KMS-11 (cell line): ENCODE data around the gene TMEM72.

Experiments
- H2AFZ ChIP-seq: fragments of 200-600 bp; sonication (generic); 2 replicates; pipeline ENCODE4 v1.6.1; 2016; ENCODE audit warnings: antibody characterized with exemption, mixed run types, low read depth
- H3K27ac ChIP-seq: fragments of 200-600 bp; sonication (generic); 2 replicates; pipeline ENCODE4 v1.6.1; 2016; ENCODE audit warnings: mild to moderate bottlenecking, mixed run types
- H3K27me3 ChIP-seq: fragments of 200-600 bp; sonication (generic); 2 replicates; pipeline ENCODE4 v1.6.1; 2017; ENCODE audit warnings: mild to moderate bottlenecking, low read depth, mixed run types, moderate library complexity; ENCODE audit not compliant: insufficient read depth
- H3K36me3 ChIP-seq: fragments of 200-600 bp; sonication (generic); 2 replicates; pipeline ENCODE4 v1.6.1; 2017; ENCODE audit warnings: mild to moderate bottlenecking, mixed run types; ENCODE audit not compliant: insufficient read depth
- H3K4me1 ChIP-seq: fragments of 200-600 bp; sonication (generic); 2 replicates; pipeline ENCODE4 v1.6.1; 2016; ENCODE audit warnings: mild to moderate bottlenecking, low read depth, mixed run types; ENCODE audit not compliant: poor library complexity, severe bottlenecking
- H3K4me2 ChIP-seq: fragments of 200-600 bp; sonication (generic); 2 replicates; pipeline ENCODE4 v1.7.0; 2016; ENCODE audit warnings: mild to moderate bottlenecking, mixed run types
- H3K4me3 ChIP-seq: fragments of 200-600 bp; sonication (generic); IDR thresholded peaks from 2 replicates; pipeline ENCODE4 v1.6.1; 2017; ENCODE audit warnings: low read depth, low read length, mixed read lengths; ENCODE audit not compliant: insufficient read depth
- H3K79me2 ChIP-seq: fragments of 200-600 bp; sonication (generic); 2 replicates; pipeline ENCODE4 v1.6.1; 2016; ENCODE audit warnings: low read depth, mixed run types; ENCODE audit not compliant: insufficient read depth
- H3K9ac ChIP-seq: fragments of 200-600 bp; sonication (generic); 2 replicates; pipeline ENCODE4 v1.6.1; 2016; ENCODE audit warnings: mild to moderate bottlenecking, mixed run types
- H4K20me1 ChIP-seq: fragments of 200-600 bp; sonication (generic); 2 replicates; pipeline ENCODE4 v1.6.1; 2016; ENCODE audit warnings: mild to moderate bottlenecking, mixed run types; ENCODE audit not compliant: insufficient read depth
- CTCF ChIP-seq: fragments of 200-600 bp; sonication (generic); conservative IDR thresholded peaks from 2 replicates; pipeline ENCODE4 v1.6.1; 2017; ENCODE audit warnings: low read depth, mild to moderate bottlenecking, antibody characterized with exemption, low read length, moderate library complexity, mixed read lengths

TMEM72 gene

GRCh38 chr10:44925811-44926750, 14.9 kb downstream of the TMEM72 start:
- H3K9ac ChIP-seq: no peak overlapping the region
- H3K4me1 ChIP-seq: peaks cover 43% of the 10 kb centered on the region
- H4K20me1 ChIP-seq: no peaks in the 10 kb centered on the region
- H3K4me3 ChIP-seq: no peak overlapping the region
- H2AFZ ChIP-seq: no peak overlapping the region
- no peaks in the 10 kb centered on the region for H3K27me3 ChIP-seq
- no peaks in the 10 kb centered on the region for H3K36me3 ChIP-seq
- TF ChIP-seq CTCF: no peak
- H3K4me2 ChIP-seq: no peak overlapping the region
- H3K27ac ChIP-seq: no peak overlapping the region
- H3K79me2 ChIP-seq: no peaks in the 10 kb centered on the region

DNA sequence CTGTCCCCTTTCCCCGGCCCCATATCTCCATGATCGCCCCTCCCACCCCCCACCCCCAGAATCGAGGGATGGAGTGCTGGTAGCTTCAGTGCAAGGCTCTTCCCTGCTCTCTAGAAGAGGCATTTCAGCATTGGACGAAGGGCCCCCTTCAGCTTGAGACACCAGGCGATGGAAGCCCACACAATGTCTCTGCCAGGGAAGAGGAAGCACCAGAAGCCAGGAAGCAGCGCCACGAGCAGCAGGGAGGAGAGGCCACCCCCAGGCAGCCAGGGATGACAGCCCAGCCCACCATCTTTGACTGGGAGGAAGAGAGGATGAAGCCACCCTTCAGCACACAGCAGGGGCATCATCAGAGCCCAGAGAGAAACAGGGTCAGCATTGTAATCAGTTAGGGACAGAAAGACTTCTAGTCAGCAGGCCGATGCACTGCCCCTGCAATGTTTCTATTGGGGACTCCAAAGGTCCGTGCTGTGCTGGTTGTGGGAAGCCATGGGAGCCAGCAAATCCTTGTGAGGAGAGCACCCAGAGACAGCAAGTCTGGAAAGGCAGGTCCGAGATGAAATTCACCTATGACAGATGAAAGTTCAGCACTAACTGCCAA, 15.7 kb downstream of the TMEM72 start:
- no peak for TF ChIP-seq CTCF
- no peaks in the 10 kb centered on the region for H3K27me3 ChIP-seq
- no peak overlapping the region for H3K4me3 ChIP-seq
- H3K36me3 ChIP-seq: no peaks in the 10 kb centered on the region
- no peak overlapping the region for H3K27ac ChIP-seq
- H3K9ac ChIP-seq: no peak overlapping the region
- no peaks in the 10 kb centered on the region for H3K79me2 ChIP-seq
- H3K4me1 ChIP-seq: peaks cover 48% of the 10 kb centered on the region
- peak overlapping the region; percentile 7; the same call in 1 of the 2 replicates for H2AFZ ChIP-seq
- no peak overlapping the region for H3K4me2 ChIP-seq
- H4K20me1 ChIP-seq: no peaks in the 10 kb centered on the region

DNA sequence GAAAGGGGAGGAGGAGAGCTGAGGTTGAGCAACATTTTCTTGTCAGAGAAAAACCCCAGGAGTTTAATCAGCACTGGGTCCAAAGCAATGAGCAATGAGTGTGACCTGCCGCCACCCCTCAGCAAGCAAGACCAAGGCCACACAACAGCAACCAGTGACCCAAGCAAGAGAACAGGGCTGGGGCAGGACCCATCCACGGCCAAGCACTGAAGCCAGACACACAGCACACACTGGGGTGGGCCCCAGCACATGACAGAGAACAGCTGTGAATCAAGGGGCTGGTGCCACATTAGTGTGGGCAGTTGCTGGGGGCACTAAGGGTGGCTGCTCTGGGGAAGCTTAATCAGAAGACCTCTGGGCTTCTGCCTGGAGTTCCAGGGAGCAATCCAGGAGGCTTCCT, 16.2 kb downstream of the TMEM72 start:
- Histone ChIP-seq H3K9ac (no peak overlapping the region), H3K79me2 (no peaks in the 10 kb centered on the region), H4K20me1 (no peaks in the 10 kb centered on the region), H3K36me3 (no peaks in the 10 kb centered on the region), H3K27me3 (no peaks in the 10 kb centered on the region), H2AFZ (peak overlapping the region; percentile 7; the same call in 1 of the 2 replicates), H3K4me2 (no peak overlapping the region), H3K4me1 (peaks cover 53% of the 10 kb centered on the region), H3K4me3 (no peak overlapping the region), H3K27ac (no peak overlapping the region)
- no peak for TF ChIP-seq CTCF

DNA sequence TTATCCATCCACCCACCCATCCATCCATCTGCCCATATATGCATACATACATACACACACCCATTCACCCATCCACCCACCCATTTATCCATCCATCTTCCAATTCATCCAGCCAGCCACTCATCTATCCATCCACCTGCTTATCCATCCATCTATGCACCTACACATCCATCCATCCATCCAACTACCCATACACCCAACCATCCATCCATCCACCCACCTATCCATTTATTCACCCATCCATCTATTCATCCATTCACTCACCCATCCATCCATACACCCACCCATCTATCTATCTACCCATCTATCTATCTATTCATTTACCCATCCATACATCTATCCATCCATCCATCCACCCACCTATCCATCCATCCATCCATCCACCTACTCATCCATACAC, 17.3 kb downstream of the TMEM72 start:
- no peaks in the 10 kb centered on the region for H3K27me3 ChIP-seq
- no peak overlapping the region for H3K4me2 ChIP-seq
- H3K9ac ChIP-seq: no peak overlapping the region
- no peak for TF ChIP-seq CTCF
- H3K79me2 ChIP-seq: no peaks in the 10 kb centered on the region
- H3K27ac ChIP-seq: no peak overlapping the region
- H4K20me1 ChIP-seq: no peaks in the 10 kb centered on the region
- H3K36me3 ChIP-seq: no peaks in the 10 kb centered on the region
- no peak overlapping the region for H3K4me3 ChIP-seq
- peaks cover 61% of the 10 kb centered on the region for H3K4me1 ChIP-seq
- H2AFZ ChIP-seq: no peak overlapping the region
